GM18502 (cell line): ENCODE measurements around the gene PKN1.
"Not testable (repeated sequence)": the region's sequence is repeated elsewhere in the genome, so short reads cannot be mapped to it uniquely, and the experiment has no call there.

Experiments
- ATAC-seq: cut with Tn5 transposase; IDR thresholded peaks from one replicate; pipeline ENCODE4 v1.9.1; 2021; ENCODE audit warnings: mild to moderate bottlenecking; ENCODE audit not compliant: unreplicated experiment, poor library complexity

Gene PKN1

DNA sequence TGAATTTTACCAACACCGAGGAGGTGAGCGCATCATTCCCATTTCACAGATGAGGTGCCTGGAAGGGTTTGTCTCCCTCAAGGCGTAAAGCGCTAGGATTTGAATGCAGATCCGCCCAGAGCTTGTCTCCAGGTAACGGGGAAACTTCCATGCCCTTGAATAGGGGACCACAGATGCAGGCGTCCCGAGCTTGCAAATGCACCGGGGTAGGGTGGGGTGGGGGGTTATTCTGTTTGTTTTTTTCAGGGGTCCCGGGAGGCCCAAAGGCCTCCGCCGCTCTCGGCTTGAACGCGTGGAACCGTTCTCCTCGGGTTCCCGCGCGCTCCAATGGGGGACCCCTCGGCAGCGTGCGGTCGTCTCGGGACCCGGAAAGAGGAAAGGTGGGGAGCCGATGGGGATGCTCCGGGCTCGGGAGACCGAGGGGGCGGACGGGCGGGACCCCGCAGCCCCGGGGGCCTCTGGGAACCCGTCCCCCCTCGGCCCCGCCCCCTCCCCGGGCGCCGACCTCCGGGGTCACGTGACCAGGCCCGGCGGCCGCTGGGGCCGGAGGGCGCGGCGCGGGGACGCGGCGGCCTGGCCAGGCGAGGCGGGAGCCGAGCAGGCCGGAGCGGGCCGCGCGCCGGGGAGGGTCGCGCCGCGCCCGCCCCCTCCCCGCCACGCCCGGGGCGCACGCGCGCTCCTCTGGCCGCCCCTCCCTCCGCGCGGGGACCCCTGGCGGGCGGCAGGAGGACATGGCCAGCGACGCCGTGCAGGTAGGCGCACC, at the start of gene PKN1:
TSS of gene PKN1 (plus strand) at position 516 of the 763 bp plus-strand sequence. CDS start at position 732, 216 bp downstream.
- ATAC-seq, result no peak

DNA sequence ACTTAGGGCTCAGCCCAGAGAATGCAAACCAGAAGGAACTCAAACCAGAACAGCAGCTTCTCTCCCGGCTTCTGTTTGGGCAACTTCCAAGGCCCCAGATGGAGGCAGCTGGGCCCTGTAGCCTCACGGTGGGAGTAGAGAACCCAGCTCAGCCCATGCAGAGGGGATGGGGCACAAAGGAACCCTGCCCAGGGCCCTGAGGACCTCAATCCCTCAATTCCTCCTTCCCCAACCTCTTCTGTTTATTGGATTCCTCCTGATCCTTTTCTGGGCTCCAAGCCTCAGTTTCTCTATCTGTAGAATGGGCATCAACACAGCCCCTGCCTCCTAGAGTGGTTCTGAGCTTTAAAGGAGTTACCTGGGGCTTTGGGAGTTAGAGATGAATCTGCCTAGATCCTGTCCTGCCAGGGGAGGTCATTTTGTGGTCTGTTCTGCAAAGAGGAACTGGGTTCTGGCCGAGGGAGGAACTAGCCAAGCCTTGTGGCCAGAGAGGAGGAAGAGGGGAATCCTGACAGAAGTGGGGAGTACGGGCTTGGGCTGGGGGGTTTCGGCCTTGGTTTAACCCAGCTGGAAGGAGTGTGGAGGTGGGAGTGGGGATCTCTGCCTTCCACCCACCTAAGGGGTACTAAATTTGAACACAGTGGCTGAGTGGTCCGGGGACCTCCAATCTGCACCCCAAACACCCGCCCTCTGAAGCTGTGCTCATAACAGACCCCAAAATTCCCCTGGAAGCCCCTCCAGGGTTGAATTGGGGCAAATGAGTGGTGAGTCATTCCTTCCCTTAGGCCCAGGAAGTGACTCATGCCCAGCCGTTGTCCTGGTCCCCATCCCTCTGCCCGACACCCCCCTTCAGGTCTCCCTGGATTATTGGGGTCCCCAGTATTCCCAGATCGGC, 49.2 kb upstream of the PKN1 start:
- no peak for ATAC-seq

- no peak for ATAC-seq
These were observed 47.6 kb upstream of the PKN1 start for GRCh38 chr19:14385492-14385891.

DNA sequence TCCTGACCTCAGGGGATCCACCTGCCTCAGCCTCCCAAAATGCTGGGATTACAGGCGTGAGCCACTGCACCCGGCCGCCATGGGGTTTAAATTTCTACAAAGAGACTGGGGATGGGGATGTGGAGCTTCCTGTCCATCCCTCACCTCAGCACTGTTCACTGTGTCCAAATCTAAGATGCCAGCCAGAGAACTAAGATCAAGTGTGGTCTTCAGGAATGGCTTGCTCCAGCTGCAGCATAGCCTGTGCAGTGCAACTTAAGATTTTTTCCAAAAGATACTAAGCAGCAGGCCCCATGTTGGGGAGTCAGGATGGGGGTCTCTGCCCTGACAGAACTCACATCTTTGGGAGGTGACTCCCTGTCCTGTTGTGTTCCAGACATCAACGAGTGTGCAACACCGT, 42.6 kb upstream of the PKN1 start:
- ATAC-seq, result no peak

GRCh38 chr19:14391156-14391821, 41.8 kb upstream of the PKN1 start:
- no peak for ATAC-seq

DNA sequence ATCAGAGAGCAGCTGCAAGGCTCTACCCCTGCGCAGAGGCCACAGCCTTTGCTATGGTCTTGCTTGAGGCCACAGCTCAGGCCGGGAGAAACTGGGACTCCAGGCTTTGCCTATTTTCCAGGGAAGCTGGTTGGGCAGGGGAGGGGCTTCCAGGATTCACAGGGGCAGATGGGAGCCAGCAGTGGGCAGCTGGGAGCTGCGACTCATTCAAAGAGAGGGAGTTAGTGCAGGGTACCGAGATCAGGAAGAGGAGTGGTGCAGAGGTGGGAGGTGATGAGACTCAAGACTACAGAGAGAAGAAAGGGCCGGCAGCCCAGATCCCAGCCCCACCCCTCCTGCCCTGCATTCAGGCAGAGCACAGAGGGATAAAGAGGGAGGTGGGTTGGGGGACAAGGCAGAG, 39.8 kb upstream of the PKN1 start:
- ATAC-seq, result no peak

DNA sequence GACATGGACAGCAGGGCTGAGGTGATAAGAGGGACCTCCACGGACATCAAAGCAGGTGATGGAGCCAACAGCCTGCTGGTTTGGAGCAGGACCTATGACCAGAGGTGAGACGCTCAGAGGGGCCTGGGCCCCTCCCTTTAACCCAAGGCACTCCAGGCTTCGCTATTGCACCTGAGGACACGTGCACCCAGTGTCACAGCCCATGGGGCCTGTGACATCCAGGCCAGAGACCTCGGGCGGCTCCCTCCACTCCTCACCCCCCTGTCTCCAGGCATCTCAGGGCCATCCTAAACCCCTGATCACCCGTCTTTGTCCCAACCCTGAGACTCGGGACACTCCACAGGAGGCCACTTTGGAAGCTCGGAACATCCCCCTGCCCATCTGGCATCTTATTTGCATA, 38.9 kb upstream of the PKN1 start:
- ATAC-seq, result no peak

GRCh38 chr19:14395262-14395661, 37.8 kb upstream of the PKN1 start:
- ATAC-seq, result no peak

DNA sequence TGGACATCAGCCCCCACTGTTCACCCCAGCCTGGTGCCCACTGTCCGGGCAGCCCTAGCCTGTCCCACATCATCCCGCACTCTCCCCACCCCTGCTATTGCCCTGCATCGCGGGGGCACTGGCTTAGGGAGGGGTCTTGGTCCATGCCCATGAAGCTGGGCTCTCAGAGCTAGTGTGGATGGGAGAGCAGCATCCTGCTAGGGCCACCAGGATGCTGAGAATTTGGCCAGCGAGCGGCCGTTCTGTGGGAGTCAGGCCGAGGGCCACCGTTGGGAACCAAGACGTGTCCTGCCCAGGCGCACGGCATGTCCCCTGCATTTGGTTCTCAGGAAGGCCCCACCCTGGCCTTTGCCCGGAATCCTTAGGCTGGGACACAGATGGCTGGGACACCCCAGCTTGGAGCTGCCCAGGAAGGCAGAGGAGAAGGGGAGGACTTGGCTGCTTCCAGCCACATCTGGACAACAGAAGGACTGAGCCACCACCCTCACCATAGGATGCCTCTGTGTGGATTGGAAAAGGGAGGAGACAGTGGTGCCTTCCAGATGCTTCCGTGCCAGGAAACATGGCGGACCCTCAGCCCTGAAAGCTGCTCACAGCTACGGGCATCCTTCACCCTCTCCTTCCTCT, 37.3 kb upstream of the PKN1 start:
- ATAC-seq, result no peak

DNA sequence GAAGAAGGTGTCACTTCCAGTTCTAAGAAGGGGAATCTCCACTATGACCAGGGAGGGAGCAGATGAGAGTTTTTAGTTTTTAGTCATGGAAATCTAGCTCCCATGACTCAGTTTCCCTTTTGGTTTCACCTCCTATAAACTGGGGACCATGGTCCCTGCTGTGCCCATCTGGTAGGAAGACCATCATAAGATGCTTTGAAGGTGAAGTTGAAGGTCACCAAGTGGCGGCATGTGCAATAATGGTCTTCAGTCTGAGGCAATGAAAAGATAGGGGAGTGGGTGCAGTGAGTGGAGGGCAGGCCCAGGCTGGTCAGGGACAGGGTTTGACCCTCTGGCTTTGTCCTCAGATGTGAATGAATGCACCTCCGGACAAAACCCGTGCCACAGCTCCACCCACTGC, 36.4 kb upstream of the PKN1 start:
- not testable (repeated sequence) for ATAC-seq

GRCh38 chr19:14397168-14397567, 35.9 kb upstream of the PKN1 start:
- ATAC-seq, result not testable (repeated sequence)

DNA sequence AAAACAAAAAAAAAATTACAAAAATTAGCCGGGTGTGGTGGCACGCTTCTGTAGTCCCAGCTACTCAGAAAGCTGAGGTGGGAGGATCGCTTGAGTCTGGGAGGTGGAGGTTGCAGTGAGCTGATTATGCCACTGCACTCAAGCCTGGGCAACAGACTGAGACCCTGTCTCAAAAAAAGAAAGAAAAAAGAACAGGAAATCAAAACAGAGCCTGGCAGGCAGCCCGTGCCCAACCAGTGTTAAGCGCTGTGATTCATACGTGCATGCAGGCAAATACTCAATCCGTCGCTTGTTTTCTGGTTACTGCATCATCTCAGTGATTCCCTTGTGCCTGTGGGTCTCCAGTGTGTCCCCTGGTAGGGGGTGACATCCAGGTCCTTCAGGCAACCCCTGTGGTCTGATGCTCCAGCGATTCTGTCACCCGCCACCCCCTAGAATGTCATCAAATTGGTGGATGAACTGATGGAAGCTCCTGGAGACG, 32.1 kb upstream of the PKN1 start:
- ATAC-seq, result no peak

GRCh38 chr19:14401468-14402195, 31.5 kb upstream of the PKN1 start:
- no peak for ATAC-seq

GRCh38 chr19:14402332-14403144, 30.6 kb upstream of the PKN1 start:
- no peak for ATAC-seq

DNA sequence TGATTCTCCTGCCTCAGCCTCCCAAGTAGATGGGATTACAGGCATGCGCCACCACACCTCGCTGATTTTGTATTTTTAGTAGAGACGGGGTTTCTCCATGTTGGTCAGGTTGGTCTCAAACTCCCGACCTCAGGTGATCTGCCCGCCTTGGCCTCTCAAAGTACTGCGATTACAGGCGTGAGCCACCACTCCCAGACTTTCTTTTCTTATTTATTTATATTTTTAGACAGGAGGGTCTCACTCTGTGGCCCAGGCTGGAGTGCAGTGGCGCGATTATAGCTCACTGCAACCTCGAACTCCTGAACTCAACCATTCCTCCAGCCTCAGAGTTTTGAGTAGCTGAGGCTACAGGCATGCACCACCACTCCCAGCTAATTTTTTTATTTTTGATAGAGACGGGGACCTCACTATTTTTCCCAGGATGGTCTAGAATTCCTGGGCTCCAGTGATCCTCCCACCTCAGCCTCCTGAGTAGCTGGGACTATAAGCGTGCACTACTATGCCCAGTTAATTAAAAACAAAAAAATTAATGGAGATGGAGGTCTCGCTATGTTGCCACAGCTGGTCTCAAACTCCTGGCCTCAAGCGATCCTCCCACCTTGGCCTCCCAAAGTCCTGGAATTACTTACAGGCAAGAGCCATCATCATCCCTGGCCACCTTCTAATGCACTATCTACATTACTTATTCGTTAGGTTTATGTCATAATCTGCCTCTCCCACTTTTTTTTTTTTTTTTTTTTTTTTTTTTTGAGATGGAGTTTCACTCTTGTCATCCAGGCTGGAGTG, 29.8 kb upstream of the PKN1 start:
- not testable (repeated sequence) for ATAC-seq

DNA sequence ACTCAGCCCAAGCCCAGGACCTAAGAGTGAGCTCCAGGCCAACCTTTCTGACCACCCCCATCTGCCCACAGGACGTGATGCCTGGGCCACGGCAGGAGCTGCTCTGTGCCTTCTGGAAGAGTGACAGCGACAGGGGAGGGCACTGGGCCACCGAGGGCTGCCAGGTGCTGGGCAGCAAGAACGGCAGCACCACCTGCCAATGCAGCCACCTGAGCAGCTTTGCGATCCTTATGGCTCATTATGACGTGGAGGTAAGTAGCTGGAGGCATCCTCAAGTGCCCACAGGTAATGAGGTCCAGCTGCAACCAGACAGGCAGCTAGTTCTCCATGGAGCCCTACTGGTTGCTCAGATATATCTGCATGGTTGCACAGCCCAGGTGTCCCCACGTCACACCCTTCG, 28.8 kb upstream of the PKN1 start:
- no peak for ATAC-seq

DNA sequence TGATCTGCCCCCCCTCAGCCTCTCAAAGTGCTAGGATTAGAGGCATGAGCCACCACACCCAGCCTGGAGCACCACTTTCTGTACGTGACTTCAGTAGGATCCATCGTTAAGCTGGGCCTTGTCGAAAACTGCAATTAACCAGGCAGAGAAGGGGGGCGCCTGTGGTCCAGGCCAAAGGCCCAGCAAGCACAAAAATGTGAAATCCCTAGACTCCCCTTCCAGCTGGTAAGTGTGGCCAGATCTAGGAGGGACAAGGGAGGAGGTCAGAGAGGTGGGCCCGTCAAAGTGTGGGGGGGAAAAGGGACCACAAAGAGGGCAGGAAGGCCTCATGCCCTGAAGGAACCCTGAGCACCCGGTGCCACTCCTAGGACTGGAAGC, 27.7 kb upstream of the PKN1 start:
- no peak for ATAC-seq
